Neuronal stem cell (in vitro differentiated cells): Measurements from ENCODE around the gene RABGAP1.

Experiments used
- DNase-seq: peaks from one replicate; pipeline ENCODE4 v3.0.0-alpha.2; 2013; ENCODE audit warnings: low spot score
- H2AFZ ChIP-seq: one replicate; pipeline ENCODE4 v1.6.1; 2013; ENCODE audit warnings: mild to moderate bottlenecking, low read length, inconsistent platforms
- H2AK5ac ChIP-seq: 2 replicates; pipeline ENCODE4 v1.6.1; 2013; ENCODE audit warnings: low read depth, mild to moderate bottlenecking, inconsistent platforms, low read length, moderate library complexity, mixed read lengths
- H2BK120ac ChIP-seq: 2 replicates; pipeline ENCODE4 v1.6.1; 2013; ENCODE audit warnings: low read depth, mild to moderate bottlenecking, inconsistent platforms, low read length, moderate library complexity, mixed read lengths
- H2BK12ac ChIP-seq: one replicate; pipeline ENCODE4 v1.6.1; 2013; ENCODE audit warnings: low read length, inconsistent platforms
- H2BK15ac ChIP-seq: 2 replicates; pipeline ENCODE4 v1.6.1; 2013; ENCODE audit warnings: mild to moderate bottlenecking, low read length, inconsistent platforms, mixed read lengths
- H2BK5ac ChIP-seq: one replicate; pipeline ENCODE4 v1.6.1; 2013; ENCODE audit warnings: inconsistent platforms, mild to moderate bottlenecking, low read length, moderate library complexity
- H3K14ac ChIP-seq: one replicate; pipeline ENCODE4 v1.6.1; 2013; ENCODE audit warnings: low read length, inconsistent platforms
- H3K18ac ChIP-seq: 2 replicates; pipeline ENCODE4 v1.6.1; 2013; ENCODE audit warnings: low read length, inconsistent platforms
- H3K23ac ChIP-seq: 2 replicates; pipeline ENCODE4 v1.6.1; 2013; ENCODE audit warnings: low read depth, mild to moderate bottlenecking, mixed read lengths, low read length, inconsistent platforms; ENCODE audit not compliant: poor library complexity
- H3K27ac ChIP-seq: replicated peaks from 3 replicates; pipeline ENCODE4 v1.5.1; 2013; ENCODE audit warnings: low read length, inconsistent platforms
- H3K27me3 ChIP-seq, 3 experiments: 2 replicates each; pipeline ENCODE4 v1.6.1; 2013; ENCODE audit warnings: low read length in 3 of 3, mild to moderate bottlenecking in 2 of 3, inconsistent platforms in 1 of 3, low read depth in 1 of 3, mixed read lengths in 1 of 3, moderate library complexity in 1 of 3; ENCODE audit not compliant: control insufficient read depth in 3 of 3, insufficient read depth in 3 of 3
- H3K36me3 ChIP-seq, 2 donors: replicated peaks in 1 of 2; 2 replicates each; pipeline ENCODE4 v1.6.1; 2013; ENCODE audit warnings: low read length in 2 of 2; ENCODE audit not compliant: control insufficient read depth in 2 of 2, insufficient read depth in 2 of 2
- H3K4ac ChIP-seq: 2 replicates; pipeline ENCODE4 v1.6.1; 2013; ENCODE audit warnings: inconsistent platforms, mild to moderate bottlenecking, low read length, moderate library complexity
- H3K4me1 ChIP-seq, 2 donors: 1 replicate in 1 of 2; 2 replicates in 1 of 2; pipeline ENCODE4 v1.6.1; 2013; ENCODE audit warnings: low read length in 2 of 2, low read depth in 1 of 2; ENCODE audit not compliant: control insufficient read depth in 2 of 2, insufficient read depth in 1 of 2
- H3K4me2 ChIP-seq: one replicate; pipeline ENCODE4 v1.6.1; 2013; ENCODE audit warnings: mild to moderate bottlenecking, low read length, inconsistent platforms; ENCODE audit not compliant: insufficient read depth, poor library complexity, severe bottlenecking
- H3K4me3 ChIP-seq, 2 donors: 2 replicates each; pipeline ENCODE4 v1.5.1; 2013; ENCODE audit warnings: low read length in 2 of 2, mild to moderate bottlenecking in 2 of 2, inconsistent platforms in 1 of 2, moderate library complexity in 1 of 2
- H3K79me1 ChIP-seq: one replicate; pipeline ENCODE4 v1.6.1; 2013; ENCODE audit warnings: low read depth, mild to moderate bottlenecking, inconsistent platforms, low read length, moderate library complexity
- H3K9ac ChIP-seq: one replicate; pipeline ENCODE4 v1.6.1; 2013; ENCODE audit warnings: mild to moderate bottlenecking, low read depth, low read length, inconsistent platforms; ENCODE audit not compliant: poor library complexity
- H3K9me3 ChIP-seq, 2 donors: replicated peaks in 1 of 2; 2 replicates each; pipeline versions ENCODE3 to v1.6.1; 2013; ENCODE audit warnings: low read length in 2 of 2, mild to moderate bottlenecking in 2 of 2, inconsistent platforms in 1 of 2, low read depth in 1 of 2, mixed read lengths in 1 of 2, moderate library complexity in 1 of 2; ENCODE audit not compliant: control insufficient read depth in 2 of 2, insufficient read depth in 1 of 2
- H4K8ac ChIP-seq: one replicate; pipeline ENCODE4 v1.6.1; 2013; ENCODE audit warnings: low read depth, mild to moderate bottlenecking, inconsistent platforms, low read length, moderate library complexity
- H4K91ac ChIP-seq: one replicate; pipeline ENCODE4 v1.6.1; 2013; ENCODE audit warnings: low read length, low read depth, mild to moderate bottlenecking, inconsistent platforms; ENCODE audit not compliant: poor library complexity
- WGBS, 2 donors: extraction: QIAGEN DNeasy Blood & Tissue Kit; methylation state at CpG; one replicate each; pipeline ENCODE4 v1.1.7; 2013; ENCODE audit warnings: missing lambda C conversion rate in 2 of 2, mixed read lengths in 1 of 2; ENCODE audit not compliant: insufficient read length in 2 of 2, insufficient replicate concordance in 1 of 2; ENCODE audit errors: extremely low coverage in 2 of 2; 5-methylcytosine and 5-hydroxymethylcytosine counted together

RABGAP1 gene

GRCh38 chr9:123000371-123001068 is 59.7 kb downstream of the RABGAP1 start:
- Histone ChIP-seq H3K14ac (no peak overlapping the region), H2BK15ac (no peak overlapping the region), H3K23ac (no peak overlapping the region), H4K8ac (no peak overlapping the region), H3K9ac (no peak overlapping the region), H3K4ac (no peak overlapping the region), H2BK120ac (no peak overlapping the region), H3K4me2 (no peak overlapping the region), H2BK12ac (no peak overlapping the region), H3K27me3 (no peaks in the 10 kb centered on the region), H2BK5ac (no peak overlapping the region), H2AFZ (no peak overlapping the region), H4K91ac (no peak overlapping the region), H3K9me3 (no peaks in the 10 kb centered on the region), H2AK5ac (no peak overlapping the region), H3K36me3 (peaks cover 5 to 91% of the 10 kb centered on the region in 2 donors), H3K27ac (no peak overlapping the region), H3K4me1 (no peaks in the 10 kb centered on the region), H3K79me1 (peaks cover 2% of the 10 kb centered on the region), H3K18ac (no peak overlapping the region), H3K4me3 (no peak overlapping the region)
- DNase-seq = no peak
- no CpG with 5 or more reads among the region's 1 CpG for WGBS, 2 donors

GRCh38 chr9:123002754-123003153 is 61.9 kb downstream of the RABGAP1 start:
- Histone ChIP-seq H4K8ac (no peak overlapping the region), H2BK15ac (no peak overlapping the region), H3K79me1 (peaks cover 2% of the 10 kb centered on the region), H3K4me3 (no peak overlapping the region), H2BK120ac (no peak overlapping the region), H3K23ac (no peak overlapping the region), H3K36me3 (peaks cover 5 to 90% of the 10 kb centered on the region in 2 donors), H2BK12ac (no peak overlapping the region), H2AK5ac (no peak overlapping the region), H3K9ac (no peak overlapping the region), H3K27me3 (no peaks in the 10 kb centered on the region), H2BK5ac (no peak overlapping the region), H3K4me1 (no peaks in the 10 kb centered on the region), H3K14ac (no peak overlapping the region), H3K18ac (no peak overlapping the region), H3K4ac (no peak overlapping the region), H3K4me2 (no peak overlapping the region), H3K27ac (no peak overlapping the region), H3K9me3 (no peaks in the 10 kb centered on the region), H4K91ac (no peak overlapping the region), H2AFZ (no peak overlapping the region)
- DNase-seq = no peak
- no CpG with 5 or more reads among the region's 5 CpGs for WGBS, 2 donors

- Histone ChIP-seq H3K9me3 (no peaks in the 10 kb centered on the region), H3K27me3 (no peaks in the 10 kb centered on the region), H3K4ac (no peak overlapping the region), H3K23ac (no peak overlapping the region), H3K36me3 (peaks cover 5 to 88% of the 10 kb centered on the region in 2 donors), H3K18ac (no peak overlapping the region), H3K27ac (no peak overlapping the region), H3K79me1 (peaks cover 2% of the 10 kb centered on the region), H3K14ac (no peak overlapping the region), H2BK120ac (no peak overlapping the region), H4K8ac (no peak overlapping the region), H4K91ac (no peak overlapping the region), H2AFZ (no peak overlapping the region), H2BK12ac (no peak overlapping the region), H3K4me3 (no peak overlapping the region), H3K4me1 (no peaks in the 10 kb centered on the region), H2BK15ac (no peak overlapping the region), H2BK5ac (no peak overlapping the region), H2AK5ac (no peak overlapping the region), H3K9ac (no peak overlapping the region), H3K4me2 (no peak overlapping the region)
- WGBS, 2 donors = no CpG with 5 or more reads among the region's 2 CpGs
- DNase-seq = no peak
These were observed 62.6 kb downstream of the RABGAP1 start for GRCh38 chr9:123003466-123003865.

DNA sequence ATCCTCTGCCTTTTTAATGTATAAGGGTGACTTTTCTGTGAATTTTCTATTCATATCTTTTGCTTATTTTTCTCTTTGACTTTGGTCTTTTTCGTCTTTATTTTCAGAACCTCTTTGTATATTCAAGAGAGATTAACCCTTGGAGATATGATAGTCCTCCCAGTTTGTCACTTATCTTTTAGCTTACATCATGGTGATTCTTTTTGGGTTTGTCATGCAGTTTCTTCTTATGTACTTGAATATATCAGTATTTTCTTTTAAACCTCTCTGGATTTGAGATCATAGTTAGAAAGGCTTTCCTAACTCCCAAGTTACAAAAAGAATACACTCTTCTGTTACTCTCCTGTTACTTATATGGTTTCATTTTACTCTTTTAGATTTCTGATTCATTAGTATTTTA is 65.1 kb downstream of the RABGAP1 start:
- H3K18ac ChIP-seq = no peak overlapping the region
- no peak overlapping the region for H2AFZ ChIP-seq
- H2BK5ac ChIP-seq = no peak overlapping the region
- no peak overlapping the region for H2BK12ac ChIP-seq
- H2BK120ac ChIP-seq = no peak overlapping the region
- no peaks in the 10 kb centered on the region for H3K27me3 ChIP-seq
- no CpG with 5 or more reads among the region's 1 CpG for WGBS, 2 donors
- no peak overlapping the region for H3K4ac ChIP-seq
- H3K9ac ChIP-seq = no peak overlapping the region
- no peak overlapping the region for H3K14ac ChIP-seq
- H3K79me1 ChIP-seq = peaks cover 2% of the 10 kb centered on the region
- H3K23ac ChIP-seq = no peak overlapping the region
- no peak overlapping the region for H4K8ac ChIP-seq
- H4K91ac ChIP-seq = no peak overlapping the region
- H3K4me2 ChIP-seq = no peak overlapping the region
- H2BK15ac ChIP-seq = no peak overlapping the region
- no peaks in the 10 kb centered on the region for H3K9me3 ChIP-seq
- DNase-seq = no peak
- H2AK5ac ChIP-seq = no peak overlapping the region
- no peak overlapping the region for H3K4me3 ChIP-seq
- H3K4me1 ChIP-seq = no peaks in the 10 kb centered on the region
- H3K27ac ChIP-seq = no peak overlapping the region
- peaks cover 4 to 89% of the 10 kb centered on the region in 2 donors for H3K36me3 ChIP-seq
